VCaP (cell line): ENCODE measurements around the gene PIGO.

Source experiments
- H3K27ac ChIP-seq: fragments of 450-650 bp; 2 replicates; pipeline ENCODE4 v1.5.1; 2017
- CTCF ChIP-seq: fragments of 450-650 bp; conservative IDR thresholded peaks from 2 replicates; pipeline ENCODE4 v1.5.1; 2017; ENCODE audit warnings: mild to moderate bottlenecking, moderate library complexity

The PIGO gene

GRCh38 chr9:35096035-35096849, at the start of gene PIGO:
Gene PIGO (minus strand): TSS chr9:35096591. CDS start chr9:35095565, 1,026 bp downstream.
- peak; percentile 96 for TF ChIP-seq CTCF
- H3K27ac ChIP-seq = peak within 1 kb of the TSS; percentile 95

- no peak overlapping the region for H3K27ac ChIP-seq
- no peak for TF ChIP-seq CTCF
Measured at GRCh38 chr9:35142037-35142436, 45.6 kb upstream of the PIGO start.

- TF ChIP-seq CTCF = no peak
- no peak overlapping the region for H3K27ac ChIP-seq
Measured at GRCh38 chr9:35140093-35140492, 43.7 kb upstream of the PIGO start.

- no peak for TF ChIP-seq CTCF
- H3K27ac ChIP-seq = no peak overlapping the region
Measured at GRCh38 chr9:35136866-35137265, 40.5 kb upstream of the PIGO start.

GRCh38 chr9:35135988-35136387, 39.6 kb upstream of the PIGO start:
- H3K27ac ChIP-seq = no peak overlapping the region
- TF ChIP-seq CTCF = no peak

GRCh38 chr9:35134920-35135319, 38.5 kb upstream of the PIGO start:
- TF ChIP-seq CTCF = no peak

GRCh38 chr9:35116898-35117551, 20.6 kb upstream of the PIGO start:
- H3K27ac ChIP-seq = peak overlapping the region; percentile 82
- TF ChIP-seq CTCF = peak; percentile 99

More at GRCh38 chr9:35134920-35135319, 38.5 kb upstream of the PIGO start:
- no peak overlapping the region for H3K27ac ChIP-seq
